GM10847 (cell line): ENCODE measurements around the gene CMIP.

Experiments
- POLR2A ChIP-seq: IDR thresholded peaks from 2 replicates; pipeline ENCODE4 v1.6.1; 2011; ENCODE audit not compliant: insufficient read length; ENCODE audit errors: extremely low read depth

Gene CMIP

DNA sequence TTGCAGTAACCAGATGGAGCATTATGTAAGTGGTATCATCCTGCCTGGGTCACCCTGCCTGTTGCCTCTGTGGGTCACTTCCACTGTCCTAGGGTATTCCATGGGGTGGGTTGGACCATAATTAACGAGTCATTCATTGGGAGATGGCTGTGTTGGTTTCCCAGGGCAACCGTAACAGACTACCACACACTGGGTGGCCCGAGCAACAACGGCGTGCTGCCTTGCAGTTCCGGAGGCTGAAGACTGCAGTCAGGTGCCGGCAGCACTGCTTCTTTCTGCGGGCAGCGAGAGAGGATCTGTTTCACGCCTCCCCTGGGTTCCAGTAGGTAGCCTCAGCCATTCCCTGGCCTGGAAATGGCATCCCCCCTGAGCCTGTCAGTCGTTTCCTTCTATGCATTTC, 28.9 kb upstream of the CMIP start:
- no peak for TF ChIP-seq POLR2A

DNA sequence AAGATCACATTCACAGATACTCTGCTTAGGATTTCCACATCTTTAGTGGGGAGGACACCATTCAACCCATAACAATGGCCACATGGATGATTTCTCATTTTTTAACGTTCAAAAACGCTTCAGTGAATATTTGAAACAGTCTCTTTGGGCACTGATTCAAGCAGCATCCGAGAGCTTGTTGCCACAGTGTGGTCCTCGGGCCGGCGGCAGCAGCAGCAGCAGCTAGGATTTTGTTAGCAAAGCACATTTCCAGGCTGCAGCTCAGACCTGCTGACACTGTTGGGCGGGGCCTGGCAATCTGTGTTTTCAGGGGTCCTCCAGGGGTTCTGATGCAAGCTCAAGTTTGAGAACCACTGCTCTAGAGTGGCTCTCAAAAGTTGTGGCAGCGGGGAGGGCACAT, 27.9 kb upstream of the CMIP start:
- no peak for TF ChIP-seq POLR2A

DNA sequence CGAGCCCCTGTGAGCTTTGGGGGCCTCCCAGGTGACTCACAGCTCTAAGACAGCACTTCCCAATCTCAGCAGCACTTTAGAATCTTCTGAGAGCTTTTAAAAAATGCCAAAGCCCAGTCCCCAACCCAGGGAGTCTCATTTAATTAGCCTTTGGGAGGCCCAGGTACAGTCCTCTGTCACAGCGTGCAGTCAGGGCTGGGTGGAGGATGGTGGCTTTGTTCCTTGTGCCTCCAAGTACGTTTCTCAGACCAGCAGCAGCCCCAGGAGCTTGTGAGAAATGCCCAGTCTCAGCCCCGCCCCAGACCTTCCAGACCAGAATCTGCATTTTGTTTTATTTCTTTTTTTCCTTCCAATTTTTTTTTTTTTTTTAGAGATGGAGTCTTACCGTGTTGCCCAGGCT, 27.4 kb upstream of the CMIP start:
- TF ChIP-seq POLR2A = no peak

DNA sequence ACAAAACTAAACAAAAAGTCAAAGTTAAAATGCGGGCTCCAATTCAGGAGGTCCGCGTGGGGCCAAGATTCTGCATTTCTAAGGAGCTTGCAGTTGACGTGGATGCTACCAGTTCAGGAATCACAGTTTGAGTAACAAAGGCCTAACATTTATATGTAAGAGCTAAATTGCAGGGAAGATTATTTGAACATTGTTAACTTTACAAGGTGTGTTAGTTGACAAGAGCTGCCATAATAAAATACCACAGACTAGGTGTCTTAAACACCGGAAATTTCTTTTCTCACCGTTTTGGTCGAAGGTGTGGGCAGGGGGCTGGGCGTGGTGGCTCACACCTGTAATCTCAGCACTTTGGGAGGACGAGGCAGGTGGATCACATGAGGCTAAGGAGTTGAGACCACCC, 24.8 kb upstream of the CMIP start:
- no peak for TF ChIP-seq POLR2A

DNA sequence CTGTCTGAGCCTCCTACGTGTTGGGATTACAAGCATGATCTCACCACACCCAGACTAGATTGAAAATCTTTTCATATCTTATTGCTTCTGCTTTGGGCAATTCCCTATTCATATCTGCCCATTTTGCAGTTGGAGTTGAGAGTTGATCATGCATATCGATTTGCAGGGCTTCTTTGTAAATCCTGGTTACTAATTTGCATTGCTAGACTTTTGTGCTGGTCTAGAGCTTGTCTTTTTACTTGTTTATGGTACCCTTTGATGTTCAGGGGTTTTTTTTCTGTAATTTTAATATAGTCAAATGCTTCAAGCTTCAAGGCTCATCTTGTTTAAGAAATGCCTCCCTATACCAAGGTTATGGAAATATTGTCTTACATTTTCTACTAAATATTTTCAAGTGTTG, 23.5 kb upstream of the CMIP start:
- no peak for TF ChIP-seq POLR2A

DNA sequence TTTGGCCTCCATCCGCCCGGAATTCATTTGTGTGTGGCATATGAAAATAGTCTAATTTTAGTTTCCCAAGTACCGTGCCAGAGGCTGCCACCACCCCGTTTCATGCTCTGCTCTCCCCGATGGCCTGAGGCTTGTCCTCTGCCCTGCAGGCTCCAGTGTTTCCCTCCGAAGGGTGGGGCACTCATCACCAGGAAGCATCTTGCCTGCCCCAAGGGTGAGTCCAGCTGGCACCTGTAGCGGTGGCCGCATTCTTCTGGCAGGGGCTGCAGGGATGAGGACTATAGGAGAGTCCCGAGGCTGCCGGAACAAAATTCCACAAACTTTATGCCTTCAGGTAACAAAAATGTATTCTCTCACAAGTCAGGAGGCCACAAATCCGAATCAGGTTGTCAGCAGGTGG, 23.1 kb upstream of the CMIP start:
- no peak for TF ChIP-seq POLR2A

DNA sequence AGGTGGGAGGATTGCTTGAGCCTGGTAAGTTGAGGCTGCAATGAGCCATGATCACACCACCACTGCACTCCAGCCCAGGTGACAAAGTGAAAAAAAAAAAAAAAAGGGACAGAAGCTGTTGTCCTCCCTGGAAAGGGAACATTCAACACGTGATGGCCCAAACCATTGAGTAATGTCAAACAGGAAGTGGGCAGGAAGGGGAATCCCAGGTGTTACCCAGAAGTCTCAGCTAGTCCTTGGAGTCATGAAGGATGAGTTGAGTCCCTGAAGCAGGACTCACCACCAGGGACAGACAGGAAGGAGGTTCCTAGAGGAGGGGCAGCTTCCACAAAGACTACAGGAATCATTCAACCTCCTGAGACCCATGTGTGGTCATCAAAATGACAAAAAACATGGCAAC, 19.8 kb upstream of the CMIP start:
- TF ChIP-seq POLR2A = no peak

DNA sequence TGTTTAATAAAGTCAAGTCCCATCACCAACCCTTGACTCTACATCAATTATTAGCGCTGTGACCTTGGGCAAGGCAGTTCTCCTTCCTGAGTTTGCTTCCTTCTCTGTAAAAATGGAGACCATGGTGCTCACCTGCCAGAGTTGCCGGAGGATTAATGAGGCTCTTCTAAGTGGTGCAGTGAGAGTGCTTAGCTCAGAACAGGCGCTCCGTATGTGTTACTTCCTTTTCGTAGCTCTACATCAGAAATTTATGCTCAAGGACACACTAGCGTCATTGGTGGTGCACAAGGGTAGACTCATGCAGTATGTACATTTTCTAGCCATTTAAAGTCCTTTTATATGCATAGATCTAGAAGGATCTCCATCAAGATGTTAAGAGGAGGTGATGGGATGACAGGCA, 17.4 kb upstream of the CMIP start:
- TF ChIP-seq POLR2A = no peak

DNA sequence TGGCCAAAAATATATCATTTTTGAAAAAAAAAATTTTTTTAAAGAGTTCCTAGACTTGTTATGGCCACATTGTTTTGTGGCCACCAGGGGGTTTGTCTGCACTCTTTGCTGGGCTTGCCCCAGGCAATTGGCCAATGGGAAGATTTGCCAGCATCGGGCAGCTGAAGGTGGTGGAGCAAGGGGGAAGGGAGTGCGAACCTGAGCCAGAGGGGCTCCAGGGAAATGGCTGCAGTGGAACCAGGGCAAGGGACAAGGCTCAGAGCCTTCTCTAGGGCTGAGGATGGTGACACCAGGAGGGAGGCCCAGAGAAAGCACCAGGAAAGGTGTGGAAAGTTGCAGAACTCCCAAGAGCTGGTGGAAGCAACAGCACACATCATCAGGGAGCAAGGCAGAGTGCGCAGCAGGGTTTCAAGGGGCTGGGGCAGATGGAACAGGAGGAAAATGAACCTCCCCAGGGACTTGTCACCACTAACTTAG, 15.5 kb upstream of the CMIP start:
- no peak for TF ChIP-seq POLR2A

DNA sequence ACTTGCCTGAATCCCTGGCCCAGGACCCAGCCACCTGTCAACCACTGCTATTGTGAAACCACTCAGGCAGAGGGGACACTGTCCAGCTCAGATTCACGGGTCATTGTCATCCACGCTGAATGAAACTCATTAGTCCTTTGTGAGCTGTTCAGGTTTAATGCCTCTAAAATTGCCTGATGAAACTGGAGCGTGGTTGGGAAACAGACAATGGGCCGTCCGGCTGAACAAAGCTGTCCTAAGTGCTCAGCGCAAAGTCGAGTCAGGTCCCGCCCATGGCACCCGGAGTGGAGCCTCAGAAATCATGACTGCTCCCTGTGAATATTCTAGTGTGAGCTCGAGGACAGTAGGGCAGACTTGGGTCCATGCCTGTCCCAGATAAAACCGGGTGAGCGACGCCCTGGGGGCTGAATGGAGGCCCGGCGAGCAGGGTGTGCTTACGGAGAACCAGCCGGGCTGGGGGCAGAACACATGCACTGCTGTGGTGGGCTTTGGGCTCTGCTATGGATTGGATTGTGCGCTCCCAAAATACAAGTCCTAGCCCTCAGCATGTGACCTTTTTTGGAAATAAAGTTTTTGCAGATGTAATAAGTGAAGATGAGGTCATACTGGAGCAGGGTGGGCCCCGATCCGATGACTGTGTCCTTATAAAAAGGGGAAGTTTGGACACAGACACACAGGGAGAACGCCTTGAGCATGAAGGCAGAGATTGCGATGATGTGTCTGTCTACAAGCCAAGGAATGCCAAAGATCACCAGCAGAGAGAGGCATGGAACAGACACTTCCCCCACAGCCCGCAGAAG, 12.9 kb upstream of the CMIP start:
- TF ChIP-seq POLR2A = no peak

DNA sequence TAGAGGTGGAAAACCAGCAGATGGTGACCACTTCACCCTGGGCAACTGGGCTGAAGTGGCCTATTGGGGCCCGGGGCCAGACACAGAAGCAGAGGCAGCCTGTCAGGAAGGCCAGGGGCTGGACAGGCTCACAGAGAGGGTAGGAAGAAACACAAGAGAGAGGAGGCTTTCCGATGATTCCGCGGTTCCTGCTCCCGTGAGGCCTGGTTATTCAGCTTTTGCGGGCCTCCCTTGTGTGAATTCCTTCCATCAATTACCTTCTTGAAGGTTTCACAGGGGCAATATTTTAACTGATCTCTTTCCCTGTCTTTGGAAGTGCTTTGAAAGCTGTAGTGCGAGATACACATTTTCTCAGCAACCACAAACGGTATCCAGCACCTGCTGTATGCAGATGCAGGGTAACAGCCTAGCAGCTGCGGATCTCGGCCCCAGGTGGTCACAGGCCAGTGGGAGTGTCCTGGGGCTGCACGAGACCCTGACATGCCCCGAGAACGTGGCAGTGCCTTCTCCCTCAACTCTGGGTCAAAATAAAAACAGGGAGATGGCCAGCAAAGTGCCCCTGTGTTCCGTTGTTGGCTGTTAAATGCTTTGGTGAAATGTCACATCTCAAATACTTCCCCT, 11.6 kb upstream of the CMIP start:
- TF ChIP-seq POLR2A = no peak

DNA sequence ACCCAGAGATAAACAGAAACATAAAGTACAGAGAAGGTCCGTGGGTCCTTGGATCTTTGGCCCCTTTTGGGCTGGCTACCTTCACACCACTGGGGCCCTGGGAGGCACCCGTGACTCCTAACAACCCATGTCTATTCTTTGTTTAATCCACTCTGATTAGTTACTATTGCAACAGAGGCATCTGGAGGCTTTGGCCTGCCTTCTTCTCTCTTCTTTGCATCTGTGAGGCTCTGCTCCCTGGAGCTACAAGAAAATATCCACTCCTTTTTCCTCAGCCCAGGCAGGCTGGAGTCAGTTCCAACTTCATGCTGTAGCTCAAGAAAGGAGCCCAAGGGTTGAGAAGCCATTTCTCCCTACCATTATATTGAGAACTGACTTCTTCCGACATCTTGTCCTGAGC, 9.5 kb upstream of the CMIP start:
- no peak for TF ChIP-seq POLR2A

DNA sequence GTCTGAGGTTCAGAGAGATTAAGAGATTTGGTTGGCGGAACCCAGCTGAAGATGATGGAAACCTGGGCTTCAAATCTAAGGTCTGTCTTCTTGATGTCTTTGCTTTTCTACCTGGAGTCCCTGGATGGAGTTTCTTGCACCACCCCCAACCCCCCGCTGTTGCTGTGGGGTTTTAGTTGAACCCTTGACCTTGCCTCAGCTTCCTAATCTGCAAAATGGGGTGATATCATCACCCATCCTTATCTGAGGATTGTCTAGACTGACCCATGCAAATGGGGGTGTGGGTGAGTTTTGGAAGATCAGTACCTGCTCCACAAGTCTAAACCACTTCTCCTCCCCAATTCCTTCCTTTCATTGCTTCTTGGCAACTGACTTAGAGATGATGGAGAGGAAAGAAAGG, 9.0 kb upstream of the CMIP start:
- TF ChIP-seq POLR2A = no peak

DNA sequence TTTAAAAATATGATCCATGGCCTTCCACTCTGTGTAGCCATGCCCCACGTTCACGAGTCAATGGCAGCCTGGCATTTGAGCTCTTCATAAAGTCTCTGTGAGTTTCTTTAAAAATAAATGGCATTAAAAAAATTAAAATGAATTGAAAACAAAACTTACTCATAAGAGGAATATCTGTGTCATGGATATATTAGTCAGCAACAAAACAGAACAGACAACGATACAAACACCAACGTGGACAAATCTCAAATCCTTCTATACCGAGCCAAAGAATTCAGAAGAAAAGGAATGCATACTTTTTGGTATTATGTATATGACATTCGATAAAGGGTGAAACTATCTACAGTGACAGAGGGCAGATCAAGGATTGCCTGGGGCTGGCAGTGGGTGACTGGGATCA, 8.2 kb upstream of the CMIP start:
- no peak for TF ChIP-seq POLR2A

DNA sequence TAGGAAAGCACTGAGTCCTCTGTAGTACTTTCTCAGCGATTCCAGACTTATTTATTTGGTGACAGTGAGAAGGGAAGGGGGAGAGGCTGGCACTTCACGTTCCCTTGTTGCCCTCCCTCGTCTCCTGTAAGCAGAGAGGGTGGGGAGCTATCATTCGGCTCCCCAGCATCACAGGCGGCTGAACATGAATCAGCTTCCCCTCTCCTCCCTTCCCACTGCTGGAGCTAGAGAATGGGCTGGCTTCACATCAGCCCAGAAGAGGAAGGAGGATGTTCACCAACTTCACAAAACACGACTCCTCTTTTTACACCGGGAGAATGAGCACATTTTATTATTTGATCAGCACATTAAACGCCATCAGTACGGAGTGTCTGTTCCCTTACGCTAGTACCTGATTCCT, 6.7 kb upstream of the CMIP start:
- no peak for TF ChIP-seq POLR2A

DNA sequence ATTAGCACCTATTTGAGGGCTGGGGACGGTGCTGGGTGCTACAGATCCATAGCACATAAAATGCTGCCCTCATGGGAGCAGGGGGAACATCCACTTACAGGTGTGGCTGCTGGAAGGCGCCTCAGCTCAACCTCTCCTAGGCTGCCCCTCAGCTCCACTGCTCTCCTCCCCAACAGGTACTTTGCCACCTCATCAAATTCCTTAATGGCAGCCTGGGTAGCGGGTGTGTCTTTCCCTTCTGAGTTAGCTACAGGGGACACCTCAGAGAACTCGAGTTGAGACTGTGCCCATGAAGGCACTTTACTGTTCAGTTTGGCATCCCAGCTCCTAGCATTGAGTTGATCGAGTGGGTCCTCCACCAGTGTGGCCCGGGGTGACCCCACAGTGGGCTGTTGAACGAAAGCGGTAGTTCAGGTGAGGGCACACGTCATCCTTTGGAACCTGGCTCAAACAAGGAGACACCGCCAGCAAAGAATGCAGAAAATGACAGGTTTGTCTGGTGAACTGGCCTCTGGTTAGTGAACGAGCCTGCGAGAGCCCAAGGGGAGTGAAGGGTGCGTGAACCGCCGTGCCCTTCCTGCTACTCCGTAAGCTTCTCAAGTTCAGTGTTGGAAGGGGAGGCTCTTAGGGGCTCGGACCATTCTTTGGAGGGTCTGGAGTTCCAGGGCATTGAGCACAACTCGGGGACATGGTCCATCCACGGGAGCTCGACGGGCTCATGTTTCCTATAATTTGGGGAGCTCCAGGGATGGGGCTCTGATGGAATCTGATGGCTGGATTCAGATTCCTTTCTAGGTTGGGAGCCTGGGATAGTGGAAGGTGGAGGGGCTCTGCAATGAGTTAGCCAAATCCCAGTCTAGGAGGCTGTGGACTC, 3.5 kb upstream of the CMIP start:
- TF ChIP-seq POLR2A = no peak
